Right forelimb (tissue), 1 donor: ENCODE data around the gene TP53BP1.

Experiments
- DNase-seq: peaks from one replicate; pipeline ENCODE4 v3.0.0-alpha.2; 2018

TP53BP1 gene

DNA sequence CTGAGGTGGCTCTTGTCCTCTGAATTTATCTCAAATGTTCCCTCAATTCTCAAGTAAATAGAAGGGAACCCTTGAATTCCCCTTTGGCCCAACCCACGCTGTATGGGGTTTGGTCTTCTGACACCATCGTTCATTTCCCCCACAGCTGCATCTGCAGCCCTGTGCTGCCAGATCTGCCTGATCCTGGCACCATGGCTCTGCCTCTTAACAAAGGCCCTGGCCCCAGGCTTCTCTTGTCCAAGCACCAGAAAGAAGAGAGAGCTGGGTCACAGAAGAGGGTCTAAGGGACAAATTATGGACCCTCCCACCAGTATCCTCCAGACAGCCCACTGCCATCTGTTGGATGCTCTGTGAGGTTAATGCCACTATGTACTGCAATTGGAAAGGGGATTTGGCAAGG is 26.2 kb upstream of the TP53BP1 start:
- DNase-seq, result no peak

DNA sequence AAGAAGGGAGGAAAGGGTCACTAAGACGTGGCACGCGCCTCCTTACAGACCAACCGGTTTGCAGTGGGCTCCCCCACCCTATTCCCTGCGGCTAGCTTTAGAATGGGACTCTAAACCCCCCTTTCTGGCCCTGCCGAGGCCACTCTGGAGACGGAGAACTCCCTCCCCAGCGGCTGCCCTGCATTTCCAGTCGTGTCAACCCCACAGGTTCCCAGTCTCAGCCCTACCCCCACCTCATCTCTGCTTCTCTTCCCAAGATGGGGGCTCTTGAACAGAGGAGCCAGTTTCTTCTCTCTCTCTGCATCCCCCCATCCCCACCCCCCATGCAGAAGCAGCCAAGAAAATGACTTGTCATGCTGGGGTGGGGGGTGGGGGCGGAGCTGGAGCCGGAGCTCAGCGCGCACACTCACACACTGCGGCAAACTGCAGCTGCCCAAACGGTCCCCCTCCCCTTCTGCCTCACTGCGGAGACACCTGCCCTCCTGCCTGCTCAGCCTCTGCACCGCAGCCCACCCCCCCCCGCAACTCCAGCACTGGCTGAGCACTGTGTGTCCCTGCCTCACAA is 25.3 kb upstream of the TP53BP1 start:
- DNase-seq, result peak; percentile 77

DNA sequence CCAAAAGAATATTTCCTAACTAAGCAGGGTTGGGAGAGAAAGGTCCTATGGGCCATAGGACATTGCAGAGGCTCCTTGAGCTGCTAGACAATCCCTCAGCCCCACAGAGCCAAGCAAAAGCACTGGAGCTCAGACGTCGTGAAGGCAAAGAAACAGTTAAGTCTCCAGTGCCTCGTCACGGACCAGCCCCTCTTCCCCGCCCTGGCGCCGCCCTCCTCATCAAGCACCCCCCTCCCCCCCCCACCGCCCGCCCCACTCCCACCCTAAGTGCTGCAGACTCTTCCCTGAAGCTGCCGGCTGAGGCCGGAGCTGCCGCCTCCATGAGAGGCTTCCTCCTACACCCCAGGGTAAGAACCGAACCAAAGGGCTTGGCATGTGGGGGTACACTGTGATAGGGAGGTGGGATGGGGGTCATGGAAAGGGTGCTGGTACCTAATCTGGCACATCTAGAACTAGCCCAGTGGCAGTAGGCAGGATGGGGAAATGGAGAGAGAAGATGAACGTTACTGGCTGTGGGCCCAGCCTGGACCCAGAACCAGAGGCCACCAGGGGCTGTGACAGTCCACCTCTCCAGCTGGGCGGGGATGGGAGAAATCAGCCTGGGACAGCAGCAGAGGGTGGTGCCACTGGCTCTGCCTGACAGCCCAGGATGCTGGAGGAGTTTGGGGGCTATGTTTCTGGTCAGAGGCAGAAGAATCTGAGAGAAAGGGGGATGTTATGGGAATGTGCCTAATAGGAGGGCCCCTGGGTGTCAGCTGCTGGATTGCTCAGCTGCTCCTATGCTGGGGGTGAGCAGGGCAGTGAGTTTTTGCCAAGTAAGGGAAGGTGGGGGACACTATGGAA is 24.6 kb upstream of the TP53BP1 start, which contains the start of gene MAP1A:
MAP1A (plus strand) TSS at position 255 of the 843 bp plus-strand sequence. CDS start 3,866 bp downstream, outside the sequence.
- peak; percentile 88 for DNase-seq

DNA sequence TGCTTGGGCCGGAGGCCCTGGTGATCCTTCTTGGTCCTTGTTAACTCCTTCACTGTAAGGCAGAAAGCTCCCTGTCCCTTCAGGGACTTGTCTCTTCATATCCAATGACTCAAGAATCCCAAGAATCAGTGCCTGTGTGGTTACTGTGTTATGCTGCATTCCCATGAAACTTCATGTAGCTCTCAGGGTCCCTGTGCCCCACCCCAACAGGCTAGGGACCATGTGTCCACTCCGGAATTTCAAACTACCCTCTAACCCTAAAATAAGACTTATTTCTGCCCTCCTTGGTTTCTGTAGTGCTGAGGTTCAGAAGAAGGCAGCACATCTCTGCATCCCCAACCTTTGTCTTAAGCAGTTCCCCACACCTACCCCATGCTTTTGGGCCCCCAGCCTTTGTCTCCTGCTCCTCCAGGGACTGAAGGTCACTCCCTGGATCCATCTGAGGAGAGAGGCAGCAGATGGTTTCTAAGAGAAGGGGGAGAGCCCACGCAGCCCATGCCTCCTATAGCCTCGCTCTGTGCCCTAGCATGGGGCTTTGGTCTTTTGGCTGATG is 23.9 kb upstream of the TP53BP1 start:
- DNase-seq, result no peak

DNA sequence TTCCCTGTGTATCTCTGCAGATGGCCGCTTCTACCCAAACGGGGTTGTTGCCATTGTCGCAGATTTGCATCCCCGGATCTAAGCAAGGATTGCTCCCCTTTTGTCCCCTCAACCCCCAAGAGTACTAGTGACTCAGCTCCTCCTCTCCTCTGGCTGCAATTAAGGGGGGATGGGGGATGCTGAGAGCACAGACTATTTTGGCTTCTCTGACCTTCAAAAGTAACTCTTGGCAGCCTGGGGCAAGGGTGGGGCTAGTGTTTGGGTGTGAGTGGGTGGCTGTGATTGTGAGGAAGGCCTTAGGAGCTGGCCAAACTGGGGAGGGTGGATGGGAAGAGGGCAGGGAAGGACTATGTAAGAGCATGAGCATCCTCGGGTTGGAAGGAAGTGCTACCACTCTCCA is 23.2 kb upstream of the TP53BP1 start:
- DNase-seq, result no peak

DNA sequence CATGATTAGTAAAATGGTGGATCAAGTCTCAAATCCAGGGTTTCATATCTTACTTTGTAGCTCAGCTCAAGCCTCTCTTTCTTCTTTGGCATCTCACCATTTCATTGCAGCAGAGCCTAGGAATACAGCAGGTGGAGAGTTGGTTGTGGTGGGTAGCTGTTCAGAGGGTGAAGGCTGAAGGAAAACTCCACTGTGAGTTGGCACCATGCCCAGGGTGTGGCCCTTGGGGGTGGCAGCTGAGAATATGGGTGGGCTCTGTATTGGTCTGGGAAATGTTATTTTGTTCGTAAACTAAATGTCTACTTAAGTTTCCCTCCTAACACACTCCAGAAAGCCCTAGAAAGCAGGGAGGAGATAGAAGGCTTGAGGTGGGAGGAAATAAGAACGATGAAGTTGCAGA is 22.8 kb upstream of the TP53BP1 start:
- no peak for DNase-seq

GRCh38 chr15:43514241-43515057 is 21.5 kb upstream of the TP53BP1 start:
- peak; percentile 84 for DNase-seq

DNA sequence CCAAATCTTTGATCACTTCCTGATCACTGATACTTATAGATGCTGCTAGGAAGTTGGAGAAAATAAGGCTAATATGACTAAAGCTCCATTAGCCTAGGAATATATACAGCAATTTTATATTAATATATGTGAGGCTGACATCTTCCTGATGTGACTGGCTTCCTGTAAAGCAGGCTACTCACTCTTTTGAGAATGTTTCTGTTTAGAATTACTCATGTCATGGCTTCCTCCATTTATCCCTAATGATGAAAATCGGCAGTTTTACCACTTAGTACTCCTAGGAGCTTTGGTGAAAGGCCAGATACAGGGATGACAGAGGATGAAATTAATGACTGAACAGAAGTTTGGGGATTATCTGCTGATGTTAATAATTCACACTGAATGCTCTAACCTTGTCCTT is 20.6 kb upstream of the TP53BP1 start:
- DNase-seq, result no peak

GRCh38 chr15:43511012-43511885 is 18.3 kb upstream of the TP53BP1 start:
- no peak for DNase-seq

DNA sequence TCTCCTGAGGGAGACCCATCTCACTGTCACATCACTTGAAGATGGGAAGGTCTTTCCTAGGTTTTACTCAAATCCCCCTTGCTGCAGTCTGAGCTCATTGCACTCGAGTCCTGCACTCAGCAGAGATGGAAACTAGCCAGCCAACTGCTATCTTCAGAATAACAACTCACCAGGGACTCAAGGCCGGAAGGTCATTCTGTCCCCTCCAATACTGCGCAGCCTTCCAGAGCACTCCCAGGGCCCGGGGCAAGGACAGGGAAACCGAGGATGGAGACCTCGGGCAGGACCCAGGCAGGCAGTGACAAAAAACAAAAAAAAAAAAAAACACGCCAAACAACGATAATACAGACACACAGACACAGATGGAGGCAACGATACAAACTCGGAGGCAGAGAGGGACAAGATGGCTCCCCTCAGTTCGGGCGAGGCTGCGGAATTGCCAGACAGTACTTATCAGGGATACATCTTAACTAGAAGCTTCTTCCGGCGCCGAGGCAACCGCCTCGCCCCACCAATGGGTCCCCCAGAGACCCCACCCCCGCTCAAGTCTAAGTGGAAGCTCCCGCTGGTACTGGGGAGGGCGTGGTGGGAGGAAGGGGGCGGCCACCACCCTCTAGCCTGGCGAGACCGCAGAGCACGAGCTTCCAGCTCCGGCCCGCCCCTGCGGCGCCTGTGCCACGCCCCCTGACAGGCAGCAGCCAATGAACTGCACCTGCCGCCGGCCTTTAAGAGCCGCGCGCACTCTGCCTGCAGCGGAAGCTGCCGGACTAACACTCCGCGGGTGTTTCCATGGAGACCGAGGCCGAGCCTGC is 17.4 kb upstream of the TP53BP1 start:
- DNase-seq, result peak; percentile 97

- DNase-seq, result no peak
Observed at GRCh38 chr15:43509660-43510199, 16.8 kb upstream of the TP53BP1 start.

- DNase-seq, result no peak
Observed at GRCh38 chr15:43508991-43509659, 16.2 kb upstream of the TP53BP1 start.

GRCh38 chr15:43508421-43508820 is 15.5 kb upstream of the TP53BP1 start:
- DNase-seq, result no peak

- DNase-seq, result no peak
Observed at GRCh38 chr15:43505738-43506137, 12.8 kb upstream of the TP53BP1 start.

GRCh38 chr15:43499635-43500034 is 6.7 kb upstream of the TP53BP1 start:
- DNase-seq, result no peak

DNA sequence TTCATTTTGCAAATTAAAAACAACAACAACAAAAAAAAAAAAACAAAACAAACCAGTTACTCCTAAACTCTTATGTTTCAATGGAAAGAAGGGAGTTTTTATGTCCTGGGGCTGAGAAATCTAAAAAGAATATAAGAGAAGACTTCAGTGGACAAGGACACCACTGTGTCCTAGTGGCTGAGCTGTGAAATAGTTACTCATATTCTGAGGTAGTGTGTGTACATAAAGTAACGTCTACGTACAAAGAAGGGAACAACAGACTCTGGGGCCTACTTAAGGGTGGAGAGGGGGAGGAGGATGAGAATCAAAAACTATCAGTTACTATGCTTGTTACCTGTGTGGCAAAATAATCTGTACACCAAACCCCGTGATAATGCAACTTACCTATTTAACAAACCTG is 6.0 kb upstream of the TP53BP1 start:
- no peak for DNase-seq

- DNase-seq, result no peak
Observed at GRCh38 chr15:43493703-43494472, 932 bp upstream of the TP53BP1 start.

- no peak for DNase-seq
Observed at GRCh38 chr15:43492266-43492665, 690 bp downstream of the TP53BP1 start.

- no peak for DNase-seq
Observed at GRCh38 chr15:43489191-43489590, 3.8 kb downstream of the TP53BP1 start.

DNA sequence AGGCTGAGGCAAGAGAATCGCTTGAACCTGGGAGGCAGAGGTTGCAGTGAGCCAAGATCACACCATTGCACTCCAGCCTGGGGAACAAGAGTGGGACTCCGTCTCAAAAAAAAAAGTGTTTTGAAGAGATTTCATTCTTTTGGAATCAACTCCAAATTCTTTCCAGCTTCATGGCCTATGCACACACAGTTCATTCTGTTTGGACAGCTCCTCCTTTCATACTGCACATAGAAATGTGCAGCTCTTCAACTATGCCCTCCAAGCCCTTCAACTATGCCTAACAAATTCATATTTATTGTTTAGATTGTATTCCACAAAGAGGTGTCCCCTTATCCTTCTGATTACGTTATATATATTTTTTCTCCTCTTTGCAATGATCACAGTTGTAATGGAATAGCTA is 4.2 kb downstream of the TP53BP1 start:
- no peak for DNase-seq
